K562 (cell line): Measurements from ENCODE around the gene TMCO4. TPM values are rescaled to one million over a fixed set of nuclear protein-coding genes. Genes with fewer than 3 reads are reported as not detected.

Source experiments
- CAMTA2 ChIP-seq: fragments of 250-450 bp; sonication (Bioruptor Pico); conservative IDR thresholded peaks from 2 replicates; pipeline ENCODE4 v1.5.1; 2022
- CTBP1 ChIP-seq: fragments of 450-650 bp; IDR thresholded peaks from 2 replicates; pipeline ENCODE4 v1.6.1; 2016; ENCODE audit warnings: borderline replicate concordance
- CTCF ChIP-seq, 3 experiments: IDR thresholded peaks in 2 of 3; conservative IDR thresholded peaks in 1 of 3; 2 replicates each; pipeline ENCODE4 v1.5.1; 2011 to 2012; ENCODE audit warnings: low read length in 3 of 3, mild to moderate bottlenecking in 3 of 3, control low read depth in 2 of 3, improper control_type of control experiment in 1 of 3, inconsistent platforms in 1 of 3, low read depth in 1 of 3, mixed read lengths in 1 of 3, moderate library complexity in 1 of 3; ENCODE audit not compliant: insufficient read depth in 2 of 3
- CTCFL ChIP-seq: IDR thresholded peaks from 2 replicates; pipeline ENCODE4 v1.6.1; 2011; ENCODE audit warnings: borderline replicate concordance, low read depth, mild to moderate bottlenecking, moderate library complexity, low read length; ENCODE audit not compliant: insufficient read depth, poor library complexity, severe bottlenecking
- ELK3 ChIP-seq: fragments of 450-650 bp; formaldehyde crosslinking; IDR thresholded peaks from 2 replicates; pipeline ENCODE4 v1.4.0; 2020; ENCODE audit warnings: mild to moderate bottlenecking
- ESRRA ChIP-seq: fragments of 450-650 bp; IDR thresholded peaks from 2 replicates; pipeline ENCODE4 v1.6.1; 2014; ENCODE audit warnings: low read depth, mild to moderate bottlenecking, moderate library complexity, borderline replicate concordance
- KDM1A ChIP-seq, 2 experiments: fragments of 450-650 bp; IDR thresholded peaks; 2 replicates each; pipeline ENCODE4 v1.6.1; 2016; ENCODE audit warnings: mild to moderate bottlenecking in 2 of 2
- MAZ ChIP-seq, 2 experiments: fragments of 450-650 bp in 1 of 2; sonication (generic) in 1 of 2; formaldehyde crosslinking; IDR thresholded peaks in 1 of 2; conservative IDR thresholded peaks in 1 of 2; 2 replicates each; pipeline versions ENCODE4 v1.4.0 to v1.5.0; 2020; ENCODE audit warnings: mild to moderate bottlenecking in 1 of 2, missing genetic modification reagents in 1 of 2
- MCM5 ChIP-seq: fragments of 450-650 bp; IDR thresholded peaks from 2 replicates; pipeline ENCODE4 v1.6.1; 2016; ENCODE audit warnings: low read depth
- NR1H2 ChIP-seq: sonication (generic); formaldehyde crosslinking; IDR thresholded peaks from 2 replicates; pipeline ENCODE4 v1.4.0; 2020; ENCODE audit warnings: mild to moderate bottlenecking, missing genetic modification reagents
- NR2C2 ChIP-seq, 2 experiments: fragments of 200-800 bp in 1 of 2; sonication (Bioruptor generic) in 1 of 2; sonication (generic) in 1 of 2; formaldehyde crosslinking in 1 of 2; IDR thresholded peaks; 2 replicates each; pipeline versions ENCODE4 v1.6.1 to v1.8.0; 2016 to 2022; ENCODE audit warnings: mild to moderate bottlenecking in 1 of 2, missing compliant biosample characterization in 1 of 2, missing genetic modification characterization in 1 of 2, missing genetic modification reagents in 1 of 2
- RAD21 ChIP-seq, 2 experiments: fragments of 250-450 bp in 1 of 2; fragments of 450-650 bp in 1 of 2; sonication (Bioruptor Pico) in 1 of 2; formaldehyde crosslinking in 1 of 2; IDR thresholded peaks in 1 of 2; conservative IDR thresholded peaks in 1 of 2; 2 replicates each; pipeline versions ENCODE4 v1.4.0 to v1.8.0; 2020 to 2022; ENCODE audit warnings: mild to moderate bottlenecking in 2 of 2, moderate library complexity in 1 of 2
- RBM14 ChIP-seq: fragments of 200-400 bp; formaldehyde crosslinking; IDR thresholded peaks from 2 replicates; pipeline ENCODE4 v1.6.1; 2018; ENCODE audit warnings: low read depth, mild to moderate bottlenecking, low read length, moderate library complexity, borderline replicate concordance; ENCODE audit not compliant: insufficient read depth
- SMC3 ChIP-seq: conservative IDR thresholded peaks from 2 replicates; pipeline ENCODE4 v1.6.1; 2011; ENCODE audit warnings: low read depth, low read length, improper control_type of control experiment; ENCODE audit not compliant: insufficient read depth
- SRSF7 ChIP-seq: fragments of 200-400 bp; formaldehyde crosslinking; optimal IDR thresholded peaks from 2 replicates; pipeline ENCODE3; 2017; ENCODE audit warnings: mild to moderate bottlenecking, low read depth, low read length
- TOE1 ChIP-seq, 2 experiments: fragments of 450-650 bp in 1 of 2; sonication (generic) in 1 of 2; formaldehyde crosslinking in 1 of 2; IDR thresholded peaks; 2 replicates each; pipeline versions ENCODE4 v1.7.1 to v1.8.0; 2016 to 2022; ENCODE audit warnings: borderline replicate concordance in 2 of 2, mild to moderate bottlenecking in 2 of 2, antibody characterized with exemption in 1 of 2, inconsistent platforms in 1 of 2, low read depth in 1 of 2, missing genetic modification reagents in 1 of 2, moderate library complexity in 1 of 2
- XRCC4 ChIP-seq: IDR thresholded peaks from one replicate; pipeline ENCODE4 v1.6.1; 2011; ENCODE audit not compliant: insufficient read depth, insufficient read length; ENCODE audit errors: extremely low read depth
- ZBTB7A ChIP-seq: IDR thresholded peaks from 2 replicates; pipeline ENCODE4 v1.6.1; 2011; ENCODE audit warnings: low read depth, mild to moderate bottlenecking, low read length, moderate library complexity, borderline replicate concordance; ENCODE audit not compliant: control insufficient read depth
- ZKSCAN1 ChIP-seq: fragments of 150-350 bp; IDR thresholded peaks from 2 replicates; pipeline ENCODE4 v1.6.1; 2016; ENCODE audit warnings: low read depth, low read length
- ZNF717 ChIP-seq: fragments of 250-450 bp; sonication (Bioruptor Pico); IDR thresholded peaks from 2 replicates; pipeline ENCODE4 v1.5.0; 2021
- ZNF766 ChIP-seq: fragments of 200-800 bp; sonication (Bioruptor generic); conservative IDR thresholded peaks from 2 replicates; pipeline ENCODE4 v1.6.1; 2016; ENCODE audit warnings: missing genetic modification characterization, missing compliant biosample characterization
- polyA plus RNA-seq, 8 experiments: library from polyadenylated mRNA; depleted of rRNA in 4 of 8; stranded (reverse) in 5 of 8; unstranded in 3 of 8; fragments of >200 nt; fragmentation: Nextera tagmentation in 2 of 8; fragmentation: Illumina TruSeq in 1 of 8; extraction: Ambion mirVana in 2 of 8; extraction: Trizol in 1 of 8; gene quantifications; 2 replicates each; pipeline versions ENCODE4 v1.2.1 to v1.2.3, GENCODE V29; 2011 to 2014; ENCODE audit warnings: inconsistent platforms in 1 of 8, missing spikeins in 1 of 8
- total RNA-seq, 7 experiments: library from RNA; depleted of rRNA in 6 of 7; stranded (reverse); fragments of >200 nt in 6 of 7; fragmentation: Illumina TruSeq in 2 of 7; extraction: Trizol in 2 of 7; gene quantifications; 2 replicates each; pipeline versions ENCODE4 v1.2.1 to v1.2.3, GENCODE V29; 2011 to 2021; ENCODE audit warnings: low replicate concordance in 1 of 7

The TMCO4 gene
- total and polyA plus RNA-seq, 9 of the 15 experiments (the other 6 are each of a cell fraction or from before 2014, with no cell fraction given): 0.06 to 2.1 (median 1.2) TPM

GRCh38 chr1:19762175-19762779, 37.4 kb downstream of the TMCO4 start (continued):
- TF ChIP-seq ZBTB7A: 0 out of 2 replicates have a peak, but pooled peaks have one; percentile 24
- 0 out of 2 replicates have a peak, but pooled peaks have one; percentile 15 for TF ChIP-seq ESRRA
- no peak for TF ChIP-seq XRCC4
- TF ChIP-seq TOE1 (IDR thresholded peaks at IDR 0.05; ENCODE audit: borderline replicate concordance): no peak
- no peak for TF ChIP-seq TOE1 (CRISPR knock-in tag; IDR thresholded peaks at IDR 0.05; ENCODE audit: borderline replicate concordance, low read depth)
- no peak for TF ChIP-seq CAMTA2 (CRISPR knock-in tag)
- TF ChIP-seq ZNF717 (CRISPR knock-in tag): no peak
- TF ChIP-seq CTCFL: peak; percentile 44
- TF ChIP-seq SMC3: peak; percentile 65; the same call in 1 of the 2 replicates
- no peak for TF ChIP-seq ZKSCAN1
- TF ChIP-seq MAZ (CRISPR knock-in tag; conservative IDR thresholded peaks at IDR 0.05 in 1 of 2, IDR thresholded peaks at IDR 0.05 in 1 of 2): 0 out of 4 replicates have a peak, but pooled peaks of 1 of the 2 experiments have one; percentile 21
- TF ChIP-seq NR2C2 (CRISPR knock-in tag; IDR thresholded peaks at IDR 0.05): no peak
- TF ChIP-seq NR2C2 (tag; IDR thresholded peaks at IDR 0.05): no peak
- no peak for TF ChIP-seq MCM5
- no peak for TF ChIP-seq KDM1A (IDR thresholded peaks at IDR 0.05)
- no peak for TF ChIP-seq ZNF766 (CRISPR knock-in tag)
- peak; percentile 75 to 87 (median 77) for TF ChIP-seq CTCF (IDR thresholded peaks at IDR 0.05 in 2 of 3, conservative IDR thresholded peaks at IDR 0.05 in 1 of 3; ENCODE audit: insufficient read depth in 2 of 3, low read depth in 1 of 3, low read length in 3 of 3)
- TF ChIP-seq SRSF7: no peak
- peak; percentile 20; the same call in 1 of the 2 replicates for TF ChIP-seq CTBP1
- peak; percentile 41 to 77 for TF ChIP-seq RAD21 (CRISPR knock-in tag; conservative IDR thresholded peaks at IDR 0.05 in 1 of 2, IDR thresholded peaks at IDR 0.05 in 1 of 2)
- no peak for TF ChIP-seq NR1H2
- no peak for TF ChIP-seq ELK3 (CRISPR knock-in tag)
- no peak for TF ChIP-seq RBM14
